Right lobe of liver (tissue), 6 donors: ENCODE results near the gene FAM180B. TPM values are rescaled to one million over a fixed set of nuclear protein-coding genes. Genes with fewer than 3 reads are reported as not detected.

ENCODE experiments used
- ATAC-seq, 4 donors: fragments of 200-7000 bp; cut with Tn5 transposase; one replicate each; pipeline ENCODE4 v1.9.1; 2020; ENCODE audit warnings: mild to moderate bottlenecking in 4 of 4, moderate library complexity in 4 of 4
- DNase-seq, 3 donors: peaks; one replicate each; pipeline ENCODE4 v3.0.0-alpha.2; 2020
- H3K27ac ChIP-seq, 3 donors: fragments of 200-600 bp; one replicate each; pipeline ENCODE4 v1.8.0; 2022
- H3K27me3 ChIP-seq, 2 donors: fragments of 200-600 bp; one replicate each; pipeline ENCODE4 v1.8.0; 2022
- H3K36me3 ChIP-seq, 4 donors: fragments of 200-600 bp; sonication (generic) in 1 of 4; one replicate each; pipeline versions ENCODE4 v1.5.1 to v1.8.0; 2017 to 2022; ENCODE audit warnings: control low read depth in 1 of 4
- H3K4me1 ChIP-seq, 4 donors: fragments of 200-600 bp; sonication (generic) in 1 of 4; one replicate each; pipeline versions ENCODE4 v1.5.1 to v1.8.0; 2017 to 2022; ENCODE audit warnings: control low read depth in 1 of 4
- H3K4me3 ChIP-seq, 3 donors: fragments of 200-600 bp; one replicate each; pipeline ENCODE4 v1.8.0; 2022
- H3K9me3 ChIP-seq, 4 donors: fragments of 200-600 bp; sonication (generic) in 1 of 4; one replicate each; pipeline versions ENCODE4 v1.5.1 to v1.8.0; 2017 to 2022; ENCODE audit warnings: control low read depth in 1 of 4
- CTCF ChIP-seq, 4 donors: fragments of 200-600 bp in 3 of 4; fragments of 450-650 bp in 1 of 4; IDR thresholded peaks; one replicate each; pipeline versions ENCODE4 v1.5.1 to v1.8.0; 2016 to 2022; ENCODE audit warnings: antibody characterized with exemption in 4 of 4, mild to moderate bottlenecking in 2 of 4
- POLR2A ChIP-seq: fragments of 450-650 bp; IDR thresholded peaks from one replicate; pipeline ENCODE4 v1.6.1; 2017; ENCODE audit warnings: antibody characterized with exemption, mild to moderate bottlenecking
- WGBS: methylation state at CpG from one replicate; pipeline ENCODE4 v1.1.6; 2018; ENCODE audit warnings: low coverage, low lambda C conversion rate; ENCODE audit not compliant: insufficient coverage; ENCODE audit errors: missing lambda C conversion rate; 5-methylcytosine and 5-hydroxymethylcytosine counted together
- intact Hi-C, 2 donors: fragments of 100-400 bp; cut with DNase I; formaldehyde crosslinking; loops; one replicate each; pipeline versions ENCODE4 v1.11.2 to v1.14.1; 2022
- total RNA-seq, 6 experiments: library from RNA; depleted of rRNA in 2 of 6; stranded (reverse); fragments of >200 nt in 2 of 6; fragmentation: NEBNext Ultra II Directional in 3 of 6; extraction: Animal tissue kit (Norgen Biotek cat#: 25700) in 3 of 6; gene quantifications; one replicate each; pipeline versions ENCODE4 v1.1.0 to v1.2.4, GENCODE V29; 2016 to 2023
- donor health status: DM: no; HTN: yes; CAD: no.
- donor health status: DM: no; HTN: no; CAD: no.
- donor health status: DM: no; HTN: no; CAD: no.
- donor health status: DM: no; HTN: yes; CAD: no.
- donor health status: DM: no; HTN: yes; CAD: no.

Gene FAM180B
- total RNA-seq, 6 experiments from 2014 or later: not detected

GRCh38 chr11:47607380-47607779 is 20.9 kb downstream of the FAM180B start:
- no peak overlapping the region for H3K4me3 ChIP-seq
- DNase-seq (no peak), ATAC-seq (peak in 2 of 4 donors; percentile 24 to 42)
- H3K27me3 ChIP-seq: no peaks in the 10 kb centered on the region
- no peaks in the 10 kb centered on the region for H3K9me3 ChIP-seq
- no peak for TF ChIP-seq CTCF (IDR thresholded peaks at IDR 0.05)
- no peak for TF ChIP-seq POLR2A
- H3K27ac ChIP-seq: no peak overlapping the region
- 86% methylated on average over 5 of the region's 7 CpGs for WGBS
- intact Hi-C loops: no loop called here
- H3K36me3 ChIP-seq: peaks cover 0 to 8% (median 0%) of the 10 kb centered on the region in 4 donors
- no peaks in the 10 kb centered on the region for H3K4me1 ChIP-seq

- TF ChIP-seq CTCF (IDR thresholded peaks at IDR 0.05) (no peak), POLR2A (no peak)
- intact Hi-C loops: no loop called here
- ATAC-seq: no peak
Measured at GRCh38 chr11:47609675-47610074, 23.2 kb downstream of the FAM180B start.

GRCh38 chr11:47611348-47611794 is 24.9 kb downstream of the FAM180B start:
- WGBS: 61% methylated on average over 6 of the region's 6 CpGs
- Histone ChIP-seq H3K27ac (no peak overlapping the region), H3K36me3 (peaks cover 0 to 14% (median 2%) of the 10 kb centered on the region in 4 donors), H3K27me3 (no peaks in the 10 kb centered on the region), H3K4me3 (no peak overlapping the region), H3K9me3 (no peaks in the 10 kb centered on the region), H3K4me1 (no peaks in the 10 kb centered on the region)
- intact Hi-C loops: no loop called here
- ATAC-seq (peak; percentile 16 to 70 (median 51)), DNase-seq (no peak)
- TF ChIP-seq CTCF (IDR thresholded peaks at IDR 0.05) (no peak), POLR2A (no peak)

More at GRCh38 chr11:47609675-47610074, 23.2 kb downstream of the FAM180B start:
- Histone ChIP-seq H3K4me3 (no peak overlapping the region), H3K4me1 (no peaks in the 10 kb centered on the region), H3K9me3 (no peaks in the 10 kb centered on the region), H3K27ac (no peak overlapping the region), H3K36me3 (peaks cover 0 to 8% (median 0%) of the 10 kb centered on the region in 4 donors), H3K27me3 (no peaks in the 10 kb centered on the region)
- WGBS: 77% methylated on average over 3 of the region's 3 CpGs
- DNase-seq: no peak

GRCh38 chr11:47615249-47615648 is 28.8 kb downstream of the FAM180B start:
- no peak for TF ChIP-seq POLR2A
- no peak for TF ChIP-seq CTCF (IDR thresholded peaks at IDR 0.05)

More at GRCh38 chr11:47615249-47615648, 28.8 kb downstream of the FAM180B start:
- no peak overlapping the region for H3K4me3 ChIP-seq
- DNase-seq: no peak
- intact Hi-C loops: no loop called here
- H3K27ac ChIP-seq: no peak overlapping the region
- peaks cover 0 to 46% (median 24%) of the 10 kb centered on the region in 4 donors for H3K36me3 ChIP-seq
- peak in 1 of 4 donors; percentile 23 for ATAC-seq
- no peaks in the 10 kb centered on the region for H3K9me3 ChIP-seq
- no peaks in the 10 kb centered on the region for H3K27me3 ChIP-seq
- H3K4me1 ChIP-seq: no peaks in the 10 kb centered on the region
